Lung (tissue), 12 donors: Measurements from ENCODE around the gene CD38. TPM values are rescaled to one million over a fixed set of nuclear protein-coding genes. Genes with fewer than 3 reads are reported as not detected.

ENCODE experiments used
- ATAC-seq: fragments of 200-7000 bp; cut with Tn5 transposase; one replicate; pipeline ENCODE4 v1.9.1; 2020; ENCODE audit warnings: moderate number of reproducible peaks; ENCODE audit not compliant: insufficient read depth, low FRiP score
- DNase-seq, 3 donors: peaks; one replicate each; pipeline ENCODE4 v3.0.0-alpha.2; 2013 to 2017
- H3K27ac ChIP-seq, 2 donors: one replicate each; pipeline ENCODE4 v1.5.1; 2013; ENCODE audit warnings: mild to moderate bottlenecking in 2 of 2, moderate library complexity in 2 of 2, control low read depth in 1 of 2, inconsistent platforms in 1 of 2, low read depth in 1 of 2, low read length in 1 of 2
- H3K27me3 ChIP-seq, 3 donors: one replicate each; pipeline ENCODE4 v1.5.1; 2013; ENCODE audit warnings: low read length in 2 of 3; ENCODE audit not compliant: control insufficient read depth in 3 of 3, insufficient read depth in 3 of 3
- H3K36me3 ChIP-seq, 4 donors: one replicate each; pipeline ENCODE4 v1.5.1; 2013; ENCODE audit warnings: low read length in 4 of 4, mild to moderate bottlenecking in 1 of 4, moderate library complexity in 1 of 4; ENCODE audit not compliant: control insufficient read depth in 4 of 4, insufficient read depth in 4 of 4
- H3K4me1 ChIP-seq, 5 donors: one replicate each; pipeline ENCODE4 v1.5.1; 2013; ENCODE audit warnings: low read length in 5 of 5, mild to moderate bottlenecking in 2 of 5, moderate library complexity in 1 of 5; ENCODE audit not compliant: control insufficient read depth in 5 of 5, insufficient read depth in 5 of 5
- H3K4me3 ChIP-seq: one replicate; pipeline ENCODE4 v1.5.1; 2013; ENCODE audit warnings: mild to moderate bottlenecking, control low read depth, moderate library complexity
- H3K9ac ChIP-seq, 2 donors: one replicate each; pipeline ENCODE4 v1.5.1; 2013; ENCODE audit warnings: low read length in 2 of 2, control low read depth in 1 of 2; ENCODE audit not compliant: insufficient read depth in 1 of 2
- H3K9me3 ChIP-seq, 4 donors: one replicate each; pipeline ENCODE4 v1.5.1; 2013; ENCODE audit warnings: low read length in 3 of 4, mild to moderate bottlenecking in 1 of 4, moderate library complexity in 1 of 4; ENCODE audit not compliant: control insufficient read depth in 4 of 4, insufficient read depth in 3 of 4
- CTCF ChIP-seq: IDR thresholded peaks from 2 replicates; pipeline ENCODE4 v1.5.1; 2012; ENCODE audit warnings: mild to moderate bottlenecking; ENCODE audit errors: control extremely low read depth, extremely low read depth
- WGBS, 2 donors: extraction: QIAGEN DNeasy Blood & Tissue Kit; methylation state at CpG; one replicate each; pipeline ENCODE4 v1.1.7; 2013; 5-methylcytosine and 5-hydroxymethylcytosine counted together
- polyA plus RNA-seq, 2 donors: library from polyadenylated mRNA; stranded (reverse); fragments of 200-250 nt; gene quantifications; one replicate each; pipeline ENCODE4 v1.2.1, GENCODE V29; 2013
- total RNA-seq, 2 donors: library from RNA; depleted of rRNA in 1 of 2; stranded (reverse); fragments of >200 nt in 1 of 2; gene quantifications; one replicate each; pipeline ENCODE4 v1.2.1, GENCODE V29; 2014 to 2021
- donor health status: control.
- donor health status: control.
- donor health status: Bipolar disorder and iron deficiency.
- donor health status: healthy.
- donor health status: DM: yes; HTN: yes; CAD: no.

CD38 gene
- total and polyA plus RNA-seq, 4 donors = 4.8 to 47.2 (median 14.4) TPM

- no peak for TF ChIP-seq CTCF
- WGBS, 2 donors = 81 to 89% methylated on average over 4 of the region's 4 CpGs
Measured at GRCh38 chr4:15755321-15756155, 22.6 kb upstream of the CD38 start.

GRCh38 chr4:15756361-15756861, 21.7 kb upstream of the CD38 start:
- Histone ChIP-seq H3K9me3 (no peaks in the 10 kb centered on the region), H3K4me3 (no peak overlapping the region), H3K9ac (no peak overlapping the region), H3K36me3 (no peaks in the 10 kb centered on the region), H3K4me1 (peaks cover 0 to 2% (median 0%) of the 10 kb centered on the region in 5 donors), H3K27ac (no peak overlapping the region), H3K27me3 (no peaks in the 10 kb centered on the region)
- ATAC-seq = peak; percentile 51
- TF ChIP-seq CTCF = no peak
- WGBS, 2 donors = 17 to 48% methylated on average over 6 of the region's 6 CpGs
- no peak for DNase-seq

More at GRCh38 chr4:15755321-15756155, 22.6 kb upstream of the CD38 start:
- Histone ChIP-seq H3K27ac (no peak overlapping the region), H3K36me3 (no peaks in the 10 kb centered on the region), H3K4me1 (peaks cover 0 to 2% (median 0%) of the 10 kb centered on the region in 5 donors), H3K27me3 (no peaks in the 10 kb centered on the region), H3K9ac (no peak overlapping the region), H3K9me3 (no peaks in the 10 kb centered on the region), H3K4me3 (no peak overlapping the region)
- no peak for DNase-seq
- ATAC-seq = no peak

- TF ChIP-seq CTCF = no peak
- Histone ChIP-seq H3K9me3 (no peaks in the 10 kb centered on the region), H3K27me3 (no peaks in the 10 kb centered on the region), H3K4me3 (no peak overlapping the region), H3K9ac (no peak overlapping the region), H3K36me3 (no peaks in the 10 kb centered on the region), H3K27ac (no peak overlapping the region), H3K4me1 (peaks cover 0 to 2% (median 0%) of the 10 kb centered on the region in 5 donors)
- WGBS, 2 donors = 57 to 60% methylated on average over 4 of the region's 4 CpGs
- ATAC-seq (no peak), DNase-seq (no peak)
Measured at GRCh38 chr4:15757054-15757453, 21.1 kb upstream of the CD38 start.
